ENCODE data around the gene C4B. TPM values are rescaled to one million over a fixed set of nuclear protein-coding genes. Genes with fewer than 3 reads are reported as not detected.

C4B gene
- total and polyA plus RNA-seq, 2 experiments from 2014 or later: 0.57 TPM; not detected in 1

DNA sequence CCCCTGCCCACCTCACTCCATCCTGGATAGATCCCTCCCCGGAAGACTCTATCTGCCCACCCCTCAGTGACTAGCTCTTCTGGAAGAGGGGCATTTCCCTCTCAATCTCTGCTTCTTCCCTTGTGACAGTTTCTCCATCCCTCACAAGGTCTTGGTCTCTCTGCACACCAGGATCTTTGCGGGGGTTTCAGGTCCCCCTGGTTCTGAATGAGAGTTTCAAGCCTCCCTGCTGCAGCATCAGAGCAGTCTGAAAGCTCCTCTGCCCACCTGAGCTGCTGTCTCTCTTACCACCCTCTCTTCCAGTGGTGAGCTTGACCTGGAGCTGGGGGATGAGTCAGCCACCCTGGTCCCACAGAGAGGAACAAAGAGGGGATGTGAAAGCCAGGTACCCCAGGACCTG, 70.2 kb downstream of the C4B start:
- ATAC-seq: no peak
- TF ChIP-seq, protein P1, sequence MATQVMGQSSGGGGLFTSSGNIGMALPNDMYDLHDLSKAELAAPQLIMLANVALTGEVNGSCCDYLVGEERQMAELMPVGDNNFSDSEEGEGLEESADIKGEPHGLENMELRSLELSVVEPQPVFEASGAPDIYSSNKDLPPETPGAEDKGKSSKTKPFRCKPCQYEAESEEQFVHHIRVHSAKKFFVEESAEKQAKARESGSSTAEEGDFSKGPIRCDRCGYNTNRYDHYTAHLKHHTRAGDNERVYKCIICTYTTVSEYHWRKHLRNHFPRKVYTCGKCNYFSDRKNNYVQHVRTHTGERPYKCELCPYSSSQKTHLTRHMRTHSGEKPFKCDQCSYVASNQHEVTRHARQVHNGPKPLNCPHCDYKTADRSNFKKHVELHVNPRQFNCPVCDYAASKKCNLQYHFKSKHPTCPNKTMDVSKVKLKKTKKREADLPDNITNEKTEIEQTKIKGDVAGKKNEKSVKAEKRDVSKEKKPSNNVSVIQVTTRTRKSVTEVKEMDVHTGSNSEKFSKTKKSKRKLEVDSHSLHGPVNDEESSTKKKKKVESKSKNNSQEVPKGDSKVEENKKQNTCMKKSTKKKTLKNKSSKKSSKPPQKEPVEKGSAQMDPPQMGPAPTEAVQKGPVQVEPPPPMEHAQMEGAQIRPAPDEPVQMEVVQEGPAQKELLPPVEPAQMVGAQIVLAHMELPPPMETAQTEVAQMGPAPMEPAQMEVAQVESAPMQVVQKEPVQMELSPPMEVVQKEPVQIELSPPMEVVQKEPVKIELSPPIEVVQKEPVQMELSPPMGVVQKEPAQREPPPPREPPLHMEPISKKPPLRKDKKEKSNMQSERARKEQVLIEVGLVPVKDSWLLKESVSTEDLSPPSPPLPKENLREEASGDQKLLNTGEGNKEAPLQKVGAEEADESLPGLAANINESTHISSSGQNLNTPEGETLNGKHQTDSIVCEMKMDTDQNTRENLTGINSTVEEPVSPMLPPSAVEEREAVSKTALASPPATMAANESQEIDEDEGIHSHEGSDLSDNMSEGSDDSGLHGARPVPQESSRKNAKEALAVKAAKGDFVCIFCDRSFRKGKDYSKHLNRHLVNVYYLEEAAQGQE (IDR thresholded peaks at IDR 0.05; ENCODE audit: unreplicated experiment): no peak
- TF ChIP-seq EZH2 (IDR thresholded peaks at IDR 0.05; ENCODE audit: low read depth, unreplicated experiment) (no peak), ZNF331 (CRISPR knock-in tag; IDR thresholded peaks at IDR 0.05; ENCODE audit: low read depth) (no peak), NANOG (IDR thresholded peaks at IDR 0.05; ENCODE audit: borderline replicate concordance) (no peak), ZNF114 (CRISPR knock-in tag; IDR thresholded peaks at IDR 0.05) (no peak), CREB1 (CRISPR knock-in tag; IDR thresholded peaks at IDR 0.05; ENCODE audit: low read depth) (no peak), JUNB (IDR thresholded peaks at IDR 0.05; ENCODE audit: unreplicated experiment) (no peak), STAT1 (IDR thresholded peaks at IDR 0.05; ENCODE audit: unreplicated experiment) (no peak), EZH2phosphoT487 (IDR thresholded peaks at IDR 0.05; ENCODE audit: unreplicated experiment) (no peak), CTCF (conservative IDR thresholded peaks at IDR 0.05; ENCODE audit: low read depth in 2 of 2) (no peak), POLR2AphosphoS5 (IDR thresholded peaks at IDR 0.05; ENCODE audit: low read depth) (no peak)
- TF ChIP-seq, protein P2, sequence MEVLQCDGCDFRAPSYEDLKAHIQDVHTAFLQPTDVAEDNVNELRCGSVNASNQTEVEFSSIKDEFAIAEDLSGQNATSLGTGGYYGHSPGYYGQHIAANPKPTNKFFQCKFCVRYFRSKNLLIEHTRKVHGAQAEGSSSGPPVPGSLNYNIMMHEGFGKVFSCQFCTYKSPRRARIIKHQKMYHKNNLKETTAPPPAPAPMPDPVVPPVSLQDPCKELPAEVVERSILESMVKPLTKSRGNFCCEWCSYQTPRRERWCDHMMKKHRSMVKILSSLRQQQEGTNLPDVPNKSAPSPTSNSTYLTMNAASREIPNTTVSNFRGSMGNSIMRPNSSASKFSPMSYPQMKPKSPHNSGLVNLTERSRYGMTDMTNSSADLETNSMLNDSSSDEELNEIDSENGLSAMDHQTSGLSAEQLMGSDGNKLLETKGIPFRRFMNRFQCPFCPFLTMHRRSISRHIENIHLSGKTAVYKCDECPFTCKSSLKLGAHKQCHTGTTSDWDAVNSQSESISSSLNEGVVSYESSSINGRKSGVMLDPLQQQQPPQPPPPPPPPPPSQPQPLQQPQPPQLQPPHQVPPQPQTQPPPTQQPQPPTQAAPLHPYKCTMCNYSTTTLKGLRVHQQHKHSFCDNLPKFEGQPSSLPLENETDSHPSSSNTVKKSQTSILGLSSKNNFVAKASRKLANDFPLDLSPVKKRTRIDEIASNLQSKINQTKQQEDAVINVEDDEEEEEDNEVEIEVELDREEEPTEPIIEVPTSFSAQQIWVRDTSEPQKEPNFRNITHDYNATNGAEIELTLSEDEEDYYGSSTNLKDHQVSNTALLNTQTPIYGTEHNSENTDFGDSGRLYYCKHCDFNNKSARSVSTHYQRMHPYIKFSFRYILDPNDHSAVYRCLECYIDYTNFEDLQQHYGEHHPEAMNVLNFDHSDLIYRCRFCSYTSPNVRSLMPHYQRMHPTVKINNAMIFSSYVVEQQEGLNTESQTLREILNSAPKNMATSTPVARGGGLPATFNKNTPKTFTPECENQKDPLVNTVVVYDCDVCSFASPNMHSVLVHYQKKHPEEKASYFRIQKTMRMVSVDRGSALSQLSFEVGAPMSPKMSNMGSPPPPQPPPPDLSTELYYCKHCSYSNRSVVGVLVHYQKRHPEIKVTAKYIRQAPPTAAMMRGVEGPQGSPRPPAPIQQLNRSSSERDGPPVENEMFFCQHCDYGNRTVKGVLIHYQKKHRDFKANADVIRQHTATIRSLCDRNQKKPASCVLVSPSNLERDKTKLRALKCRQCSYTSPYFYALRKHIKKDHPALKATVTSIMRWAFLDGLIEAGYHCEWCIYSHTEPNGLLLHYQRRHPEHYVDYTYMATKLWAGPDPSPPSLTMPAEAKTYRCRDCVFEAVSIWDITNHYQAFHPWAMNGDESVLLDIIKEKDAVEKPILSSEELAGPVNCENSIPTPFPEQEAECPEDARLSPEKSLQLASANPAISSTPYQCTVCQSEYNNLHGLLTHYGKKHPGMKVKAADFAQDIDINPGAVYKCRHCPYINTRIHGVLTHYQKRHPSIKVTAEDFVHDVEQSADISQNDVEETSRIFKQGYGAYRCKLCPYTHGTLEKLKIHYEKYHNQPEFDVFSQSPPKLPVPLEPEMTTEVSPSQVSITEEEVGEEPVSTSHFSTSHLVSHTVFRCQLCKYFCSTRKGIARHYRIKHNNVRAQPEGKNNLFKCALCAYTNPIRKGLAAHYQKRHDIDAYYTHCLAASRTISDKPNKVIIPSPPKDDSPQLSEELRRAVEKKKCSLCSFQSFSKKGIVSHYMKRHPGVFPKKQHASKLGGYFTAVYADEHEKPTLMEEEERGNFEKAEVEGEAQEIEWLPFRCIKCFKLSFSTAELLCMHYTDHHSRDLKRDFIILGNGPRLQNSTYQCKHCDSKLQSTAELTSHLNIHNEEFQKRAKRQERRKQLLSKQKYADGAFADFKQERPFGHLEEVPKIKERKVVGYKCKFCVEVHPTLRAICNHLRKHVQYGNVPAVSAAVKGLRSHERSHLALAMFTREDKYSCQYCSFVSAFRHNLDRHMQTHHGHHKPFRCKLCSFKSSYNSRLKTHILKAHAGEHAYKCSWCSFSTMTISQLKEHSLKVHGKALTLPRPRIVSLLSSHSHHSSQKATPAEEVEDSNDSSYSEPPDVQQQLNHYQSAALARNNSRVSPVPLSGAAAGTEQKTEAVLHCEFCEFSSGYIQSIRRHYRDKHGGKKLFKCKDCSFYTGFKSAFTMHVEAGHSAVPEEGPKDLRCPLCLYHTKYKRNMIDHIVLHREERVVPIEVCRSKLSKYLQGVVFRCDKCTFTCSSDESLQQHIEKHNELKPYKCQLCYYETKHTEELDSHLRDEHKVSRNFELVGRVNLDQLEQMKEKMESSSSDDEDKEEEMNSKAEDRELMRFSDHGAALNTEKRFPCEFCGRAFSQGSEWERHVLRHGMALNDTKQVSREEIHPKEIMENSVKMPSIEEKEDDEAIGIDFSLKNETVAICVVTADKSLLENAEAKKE (CRISPR knock-in tag; IDR thresholded peaks at IDR 0.05): no peak
- TF ChIP-seq, protein P3, sequence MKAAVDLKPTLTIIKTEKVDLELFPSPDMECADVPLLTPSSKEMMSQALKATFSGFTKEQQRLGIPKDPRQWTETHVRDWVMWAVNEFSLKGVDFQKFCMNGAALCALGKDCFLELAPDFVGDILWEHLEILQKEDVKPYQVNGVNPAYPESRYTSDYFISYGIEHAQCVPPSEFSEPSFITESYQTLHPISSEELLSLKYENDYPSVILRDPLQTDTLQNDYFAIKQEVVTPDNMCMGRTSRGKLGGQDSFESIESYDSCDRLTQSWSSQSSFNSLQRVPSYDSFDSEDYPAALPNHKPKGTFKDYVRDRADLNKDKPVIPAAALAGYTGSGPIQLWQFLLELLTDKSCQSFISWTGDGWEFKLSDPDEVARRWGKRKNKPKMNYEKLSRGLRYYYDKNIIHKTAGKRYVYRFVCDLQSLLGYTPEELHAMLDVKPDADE (IDR thresholded peaks at IDR 0.05): no peak
- peaks cover 11% of the 10 kb centered on the region for H3K27me3 ChIP-seq (ENCODE audit: insufficient read depth)

More for the DNA sequence above, 70.2 kb downstream of the C4B start:
- Mint-ChIP-seq H3K36me3 (ENCODE audit: low read depth) (no peaks in the 10 kb centered on the region; the same call in 2 of the 3 replicates), H3K27me3 (ENCODE audit: insufficient read depth, low read depth, poor library complexity) (peaks cover 24% of the 10 kb centered on the region), H3K4me1 (peaks cover 16% of the 10 kb centered on the region), H3K9me3 (no peaks in the 10 kb centered on the region; the same call in 2 of the 3 replicates), H3K4me3 (no peak overlapping the region), H3K27ac (no peak overlapping the region)
- H3K4me2 ChIP-seq: no peak overlapping the region
- no peaks in the 10 kb centered on the region for H3K79me2 ChIP-seq (replicated peaks; ENCODE audit: insufficient read depth)
- no peak overlapping the region for H3K4me3 ChIP-seq
- H3K36me3 ChIP-seq (ENCODE audit: insufficient read depth): no peaks in the 10 kb centered on the region
- no peak for DNase-seq (ENCODE audit: low spot score)
- H3K9me2 ChIP-seq (ENCODE audit: insufficient read depth): no peaks in the 10 kb centered on the region
- H3K4me1 ChIP-seq (ENCODE audit: insufficient read depth): peaks cover 3% of the 10 kb centered on the region; the same call in 1 of the 2 replicates
- no peaks in the 10 kb centered on the region for H4K20me1 ChIP-seq (replicated peaks; ENCODE audit: insufficient read depth)
- H2AFZ ChIP-seq: no peak overlapping the region
- no peaks in the 10 kb centered on the region for H3F3A ChIP-seq (replicated peaks; ENCODE audit: low read depth)
- H3K27ac ChIP-seq (ENCODE audit: low read depth): no peak overlapping the region

Measured in GM23338 (cell line).